Measurements from ENCODE around the gene SP9.

GRCh38 chr2:174332217-174332963 is 2.4 kb upstream of the SP9 start:
- TF ChIP-seq CEBPB (IDR thresholded peaks at IDR 0.05) (no peak), REST (IDR thresholded peaks at IDR 0.05; ENCODE audit: low read depth) (no peak), NFIC (IDR thresholded peaks at IDR 0.05) (no peak), TCF12 (IDR thresholded peaks at IDR 0.05; ENCODE audit: low read depth) (no peak), MAX (IDR thresholded peaks at IDR 0.05) (no peak), EP300 (IDR thresholded peaks at IDR 0.05; ENCODE audit: borderline replicate concordance) (no peak), EGR1 (IDR thresholded peaks at IDR 0.05) (no peak), RAD21 (IDR thresholded peaks at IDR 0.05; ENCODE audit: low read depth) (no peak), TAF1 (IDR thresholded peaks at IDR 0.05; ENCODE audit: low read depth) (no peak), CREB1 (IDR thresholded peaks at IDR 0.05; ENCODE audit: low read depth) (no peak), USF1 (IDR thresholded peaks at IDR 0.05) (no peak), FOXM1 (IDR thresholded peaks at IDR 0.05; ENCODE audit: borderline replicate concordance, low read depth) (no peak)

Data from Ishikawa (cell line).